GM12878 (cell line): ENCODE results near the gene HPD. TPM values are rescaled to one million over a fixed set of nuclear protein-coding genes. Genes with fewer than 3 reads are reported as not detected.
A peak's percentile ranks its signal among the peaks of the same experiment; 100 is the strongest.

ENCODE experiments used
- ASH2L ChIP-seq: fragments of 300-600, 200-600 bp; sonication (generic); IDR thresholded peaks from 2 replicates; pipeline ENCODE4 v1.6.1; 2017; ENCODE audit warnings: low read depth, mild to moderate bottlenecking, borderline replicate concordance
- BACH1 ChIP-seq: fragments of 450-650 bp; IDR thresholded peaks from 2 replicates; pipeline ENCODE4 v1.6.1; 2017; ENCODE audit warnings: mild to moderate bottlenecking, borderline replicate concordance
- BHLHE40 ChIP-seq, 2 experiments: fragments of 450-650 bp in 1 of 2; IDR thresholded peaks; 2 replicates each; pipeline ENCODE4 v1.6.1; 2011 to 2017; ENCODE audit warnings: low read depth in 2 of 2, borderline replicate concordance in 1 of 2, improper control_type of control experiment in 1 of 2, low read length in 1 of 2, mild to moderate bottlenecking in 1 of 2
- EGR1 ChIP-seq, 2 experiments: IDR thresholded peaks; 1 replicate in 1 of 2; 2 replicates in 1 of 2; pipeline ENCODE4 v1.6.1; 2011 to 2012; ENCODE audit warnings: low read depth in 2 of 2, low read length in 2 of 2, borderline replicate concordance in 1 of 2, mild to moderate bottlenecking in 1 of 2, moderate library complexity in 1 of 2
- EP300 ChIP-seq, 2 experiments: fragments of 150-350 bp in 1 of 2; IDR thresholded peaks; 2 replicates each; pipeline ENCODE4 v1.6.1; 2011 to 2012; ENCODE audit warnings: low read depth in 2 of 2, low read length in 2 of 2, borderline replicate concordance in 1 of 2, improper control_type of control experiment in 1 of 2, inconsistent platforms in 1 of 2; ENCODE audit not compliant: control insufficient read depth in 1 of 2
- EZH2 ChIP-seq: IDR thresholded peaks from 2 replicates; pipeline ENCODE4 v1.6.1; 2012; ENCODE audit warnings: low read depth, mild to moderate bottlenecking, control low read depth, inconsistent platforms, low read length, borderline replicate concordance; ENCODE audit not compliant: control insufficient read depth
- FOS ChIP-seq: IDR thresholded peaks from 3 replicates; pipeline ENCODE4 v1.6.1; 2011; ENCODE audit warnings: borderline replicate concordance; ENCODE audit not compliant: insufficient read length; ENCODE audit errors: extremely low read depth
- GABPA ChIP-seq: IDR thresholded peaks from 2 replicates; pipeline ENCODE4 v1.6.1; 2014; ENCODE audit warnings: antibody characterized with exemption, low read depth, mild to moderate bottlenecking, inconsistent platforms
- IRF4 ChIP-seq: IDR thresholded peaks from 2 replicates; pipeline ENCODE4 v1.6.1; 2011; ENCODE audit warnings: low read depth, low read length
- JUND ChIP-seq: IDR thresholded peaks from 2 replicates; pipeline ENCODE4 v1.6.1; 2012; ENCODE audit warnings: low read depth, mild to moderate bottlenecking, low read length, improper control_type of control experiment, moderate library complexity
- MYB ChIP-seq: fragments of 150-350 bp; IDR thresholded peaks from 2 replicates; pipeline ENCODE4 v1.6.1; 2014; ENCODE audit warnings: mild to moderate bottlenecking, low read depth, low read length, borderline replicate concordance
- MYC ChIP-seq: IDR thresholded peaks from 2 replicates; pipeline ENCODE4 v1.6.1; 2011; ENCODE audit warnings: mild to moderate bottlenecking, low read length, moderate library complexity, inconsistent platforms; ENCODE audit not compliant: insufficient read depth, insufficient replicate concordance, insufficient read length, severe bottlenecking
- NFIC ChIP-seq: IDR thresholded peaks from 2 replicates; pipeline ENCODE4 v1.6.1; 2012; ENCODE audit warnings: low read depth, mild to moderate bottlenecking, inconsistent platforms, low read length, moderate library complexity
- POLR2AphosphoS5 ChIP-seq: IDR thresholded peaks from 2 replicates; pipeline ENCODE4 v1.6.1; 2011; ENCODE audit warnings: mild to moderate bottlenecking, low read length, inconsistent platforms
- RAD21 ChIP-seq: IDR thresholded peaks from 2 replicates; pipeline ENCODE4 v1.6.1; 2011; ENCODE audit warnings: mild to moderate bottlenecking, low read depth, low read length, moderate library complexity; ENCODE audit not compliant: insufficient read depth
- RCOR1 ChIP-seq: conservative IDR thresholded peaks from 2 replicates; pipeline ENCODE4 v1.6.1; 2012; ENCODE audit warnings: low read depth, low read length, improper control_type of control experiment
- SUPT20H ChIP-seq: IDR thresholded peaks from 2 replicates; pipeline ENCODE4 v1.6.1; 2011; ENCODE audit warnings: low read depth, mild to moderate bottlenecking, low read length, moderate library complexity, borderline replicate concordance; ENCODE audit not compliant: control insufficient read depth
- TAF1 ChIP-seq: IDR thresholded peaks from 2 replicates; pipeline ENCODE4 v1.6.1; 2011; ENCODE audit warnings: mild to moderate bottlenecking, low read depth, low read length, borderline replicate concordance
- TCF7 ChIP-seq: IDR thresholded peaks from 2 replicates; pipeline ENCODE4 v1.6.1; 2014; ENCODE audit warnings: antibody characterized with exemption, borderline replicate concordance
- ZBED1 ChIP-seq: IDR thresholded peaks from 2 replicates; pipeline ENCODE4 v1.6.1; 2016; ENCODE audit warnings: borderline replicate concordance
- ZNF622 ChIP-seq: fragments of 450-650 bp; IDR thresholded peaks from 2 replicates; pipeline ENCODE4 v1.6.1; 2017; ENCODE audit warnings: mild to moderate bottlenecking, inconsistent platforms
- polyA plus RNA-seq, 11 experiments: library from polyadenylated mRNA; depleted of rRNA in 4 of 11; unstranded in 6 of 11; stranded (reverse) in 5 of 11; fragments of >200 nt; fragmentation: Nextera tagmentation in 4 of 11; fragmentation: Illumina TruSeq in 1 of 11; extraction: Ambion mirVana in 4 of 11; extraction: Trizol in 1 of 11; gene quantifications; 1 replicate in 1 of 11; 2 replicates in 10 of 11; pipeline versions ENCODE4 v1.2.1 to v1.2.3, GENCODE V29; 2011 to 2016; ENCODE audit warnings: inconsistent platforms in 2 of 11, missing spikeins in 2 of 11, low read depth in 1 of 11
- total RNA-seq, 4 experiments: library from RNA; depleted of rRNA in 3 of 4; stranded (reverse); fragments of >200 nt in 3 of 4; fragmentation: Illumina TruSeq in 1 of 4; extraction: Trizol in 1 of 4; gene quantifications; 2 replicates each; pipeline versions ENCODE4 v1.2.1 to v1.2.3, GENCODE V29; 2013 to 2021
- TF ChIP-seq, protein P1 (sequence below): IDR thresholded peaks from 2 replicates; pipeline ENCODE4 v1.6.1; 2011; ENCODE audit warnings: low read depth, low read length, improper control_type of control experiment, borderline replicate concordance
- TF ChIP-seq, protein P2 (sequence below): fragments of 450-650 bp; IDR thresholded peaks from 2 replicates; pipeline ENCODE4 v1.6.1; 2014; ENCODE audit warnings: mild to moderate bottlenecking
- TF ChIP-seq, protein P3 (sequence below): IDR thresholded peaks from 2 replicates; pipeline ENCODE4 v1.6.1; 2011; ENCODE audit warnings: mild to moderate bottlenecking, low read depth, low read length, moderate library complexity; ENCODE audit not compliant: insufficient replicate concordance

HPD gene
- total and polyA plus RNA-seq, 10 of the 15 experiments (the other 5 are each of a cell fraction or from before 2014, with no cell fraction given): 0.04 to 0.69 (median 0.28) TPM; not detected in 7

DNA sequence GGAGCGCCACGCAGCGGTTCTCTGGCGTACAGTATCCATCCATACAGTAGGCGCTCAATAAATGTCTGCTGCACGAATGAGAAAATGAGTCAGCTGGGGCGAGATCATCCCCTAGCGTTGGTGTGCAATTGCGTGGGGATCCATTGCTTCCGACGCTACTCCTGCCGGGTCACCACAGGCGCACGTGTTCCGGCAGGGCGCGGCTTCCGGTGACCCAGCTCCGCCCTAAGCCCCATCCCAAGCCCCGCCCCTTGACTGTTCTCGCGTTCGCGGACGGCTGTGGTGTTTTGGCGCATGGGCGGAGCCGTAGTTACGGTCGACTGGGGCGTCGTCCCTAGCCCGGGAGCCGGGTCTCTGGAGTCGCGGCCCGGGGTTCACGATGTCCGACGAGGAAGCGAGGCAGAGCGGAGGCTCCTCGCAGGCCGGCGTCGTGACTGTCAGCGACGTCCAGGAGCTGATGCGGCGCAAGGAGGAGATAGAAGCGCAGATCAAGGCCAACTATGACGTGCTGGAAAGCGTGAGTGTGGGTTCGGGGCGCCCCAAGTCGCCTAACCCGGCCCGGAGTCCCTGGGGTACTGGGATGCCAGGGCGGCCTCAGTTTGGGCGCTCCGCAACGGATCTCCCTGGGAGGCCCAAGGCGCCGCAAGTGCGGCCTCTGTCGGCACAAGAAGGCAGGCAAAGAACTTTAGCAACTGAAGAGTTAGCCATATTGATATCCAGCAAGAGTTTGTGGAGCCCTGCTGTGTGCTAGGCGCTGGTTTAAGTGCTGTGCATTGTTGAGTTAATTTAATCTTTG, 30.0 kb upstream of the HPD start, which contains the start of gene PSMD9 (continued):
- TF ChIP-seq MYB (no peak), ZBED1 (no peak), EZH2 (no peak), FOS (no peak), RAD21 (peak; percentile 64), BHLHE40 (IDR thresholded peaks at IDR 0.05; ENCODE audit: borderline replicate concordance in 1 of 2, low read depth in 2 of 2, low read length in 1 of 2) (peak; percentile 99), BACH1 (peak; percentile 90), ASH2L (no peak), TAF1 (peak; percentile 34; the same call in 1 of the 2 replicates), POLR2AphosphoS5 (peak; percentile 79), MYC (peak; percentile 90), NFIC (no peak), GABPA (peak; percentile 97), IRF4 (no peak), EP300 (IDR thresholded peaks at IDR 0.05; ENCODE audit: borderline replicate concordance in 1 of 2, control insufficient read depth in 1 of 2, low read depth in 2 of 2, low read length in 2 of 2) (0 out of 4 replicates have a peak, but pooled peaks of 1 of the 2 experiments have one; percentile 17), TCF7 (no peak), ZNF622 (no peak), EGR1 (IDR thresholded peaks at IDR 0.05; ENCODE audit: borderline replicate concordance in 1 of 2, low read depth in 2 of 2, low read length in 2 of 2) (peak in 1 of 2 experiments; percentile 64; a peak in 1 of 3 replicates), SUPT20H (no peak), RCOR1 (0 out of 2 replicates have a peak, but pooled peaks have one; percentile 30), JUND (0 out of 2 replicates have a peak, but pooled peaks have one; percentile 20)
- TF ChIP-seq, protein P1, sequence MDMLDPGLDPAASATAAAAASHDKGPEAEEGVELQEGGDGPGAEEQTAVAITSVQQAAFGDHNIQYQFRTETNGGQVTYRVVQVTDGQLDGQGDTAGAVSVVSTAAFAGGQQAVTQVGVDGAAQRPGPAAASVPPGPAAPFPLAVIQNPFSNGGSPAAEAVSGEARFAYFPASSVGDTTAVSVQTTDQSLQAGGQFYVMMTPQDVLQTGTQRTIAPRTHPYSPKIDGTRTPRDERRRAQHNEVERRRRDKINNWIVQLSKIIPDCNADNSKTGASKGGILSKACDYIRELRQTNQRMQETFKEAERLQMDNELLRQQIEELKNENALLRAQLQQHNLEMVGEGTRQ: peak; percentile 88
- TF ChIP-seq, protein P2, sequence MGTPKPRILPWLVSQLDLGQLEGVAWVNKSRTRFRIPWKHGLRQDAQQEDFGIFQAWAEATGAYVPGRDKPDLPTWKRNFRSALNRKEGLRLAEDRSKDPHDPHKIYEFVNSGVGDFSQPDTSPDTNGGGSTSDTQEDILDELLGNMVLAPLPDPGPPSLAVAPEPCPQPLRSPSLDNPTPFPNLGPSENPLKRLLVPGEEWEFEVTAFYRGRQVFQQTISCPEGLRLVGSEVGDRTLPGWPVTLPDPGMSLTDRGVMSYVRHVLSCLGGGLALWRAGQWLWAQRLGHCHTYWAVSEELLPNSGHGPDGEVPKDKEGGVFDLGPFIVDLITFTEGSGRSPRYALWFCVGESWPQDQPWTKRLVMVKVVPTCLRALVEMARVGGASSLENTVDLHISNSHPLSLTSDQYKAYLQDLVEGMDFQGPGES: no peak
- TF ChIP-seq, protein P3, sequence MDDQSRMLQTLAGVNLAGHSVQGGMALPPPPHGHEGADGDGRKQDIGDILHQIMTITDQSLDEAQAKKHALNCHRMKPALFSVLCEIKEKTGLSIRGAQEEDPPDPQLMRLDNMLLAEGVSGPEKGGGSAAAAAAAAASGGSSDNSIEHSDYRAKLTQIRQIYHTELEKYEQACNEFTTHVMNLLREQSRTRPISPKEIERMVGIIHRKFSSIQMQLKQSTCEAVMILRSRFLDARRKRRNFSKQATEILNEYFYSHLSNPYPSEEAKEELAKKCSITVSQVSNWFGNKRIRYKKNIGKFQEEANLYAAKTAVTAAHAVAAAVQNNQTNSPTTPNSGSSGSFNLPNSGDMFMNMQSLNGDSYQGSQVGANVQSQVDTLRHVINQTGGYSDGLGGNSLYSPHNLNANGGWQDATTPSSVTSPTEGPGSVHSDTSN: no peak
